GM21423 (cell line): ENCODE results near the gene MAGEB18.

ENCODE experiments used
- ATAC-seq: cut with Tn5 transposase; IDR thresholded peaks from one replicate; pipeline ENCODE4 v1.9.1; 2021; ENCODE audit warnings: mild to moderate bottlenecking, moderate library complexity; ENCODE audit not compliant: unreplicated experiment

Gene MAGEB18

DNA sequence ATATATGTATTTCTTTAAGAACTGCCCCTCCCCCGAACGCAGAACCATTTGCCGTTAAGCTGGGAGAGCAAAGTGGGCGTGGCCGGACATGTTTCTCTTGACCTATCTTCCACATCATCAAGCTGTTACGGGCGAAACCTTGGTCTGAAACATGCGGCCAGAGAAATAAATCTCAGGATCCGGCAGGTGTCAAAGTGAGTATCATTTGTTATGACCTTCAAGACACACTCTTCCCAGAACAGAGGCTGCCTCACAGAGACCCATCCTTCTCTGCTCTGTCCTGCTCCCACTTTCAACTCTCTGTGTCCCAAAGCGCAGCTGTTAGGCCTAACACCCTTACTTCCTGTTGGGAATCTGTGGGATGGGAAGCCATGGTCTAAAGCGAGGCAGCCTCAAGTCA lies at the start of gene MAGEB18:
Gene MAGEB18 (plus strand): TSS at position 70 of the 400 bp plus-strand sequence. CDS start 643 bp downstream, outside the sequence.
- ATAC-seq = no peak

DNA sequence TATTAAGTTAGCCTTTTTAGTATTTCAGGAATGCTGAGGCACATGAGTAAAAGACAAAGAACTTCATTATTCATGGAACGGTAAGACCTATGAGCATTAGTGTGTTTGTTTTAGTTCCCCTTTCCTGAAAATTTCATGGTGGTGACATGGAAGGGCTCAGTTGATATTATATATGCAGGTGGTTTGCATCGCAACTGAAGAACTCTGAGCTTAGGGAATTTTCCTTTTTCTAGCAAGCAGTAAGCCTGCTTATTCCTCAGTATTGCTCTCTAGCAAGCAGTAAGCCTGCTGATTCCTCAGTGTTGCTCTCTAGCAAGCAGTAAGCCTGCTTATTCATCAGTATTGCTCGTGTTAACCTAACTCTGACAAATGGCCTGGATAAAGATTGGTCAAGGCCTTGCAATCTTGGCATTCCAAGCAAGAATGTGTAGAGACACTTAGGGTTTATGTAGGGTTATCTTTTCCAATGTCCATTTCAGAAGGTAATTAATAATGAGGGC lies 37.7 kb upstream of the MAGEB18 start:
- no peak for ATAC-seq

DNA sequence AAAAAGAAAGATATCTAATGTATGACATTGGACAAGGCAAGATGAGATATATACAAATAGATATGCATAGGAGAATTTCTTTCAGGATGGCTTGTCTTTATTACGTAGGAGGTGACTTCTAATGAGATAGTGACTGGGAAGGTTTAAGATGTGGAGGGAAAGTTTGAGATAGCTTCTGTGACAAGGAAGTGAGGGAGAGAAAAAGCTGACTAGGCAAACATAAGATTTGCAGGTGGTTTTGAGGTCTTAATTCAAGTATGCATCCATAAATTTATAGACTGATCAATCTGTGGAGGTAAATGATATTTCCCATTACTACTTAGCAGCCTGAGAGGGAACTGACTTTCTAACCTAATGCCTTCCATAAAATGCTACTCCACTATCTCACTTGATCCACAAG lies 29.0 kb upstream of the MAGEB18 start:
- no peak for ATAC-seq

DNA sequence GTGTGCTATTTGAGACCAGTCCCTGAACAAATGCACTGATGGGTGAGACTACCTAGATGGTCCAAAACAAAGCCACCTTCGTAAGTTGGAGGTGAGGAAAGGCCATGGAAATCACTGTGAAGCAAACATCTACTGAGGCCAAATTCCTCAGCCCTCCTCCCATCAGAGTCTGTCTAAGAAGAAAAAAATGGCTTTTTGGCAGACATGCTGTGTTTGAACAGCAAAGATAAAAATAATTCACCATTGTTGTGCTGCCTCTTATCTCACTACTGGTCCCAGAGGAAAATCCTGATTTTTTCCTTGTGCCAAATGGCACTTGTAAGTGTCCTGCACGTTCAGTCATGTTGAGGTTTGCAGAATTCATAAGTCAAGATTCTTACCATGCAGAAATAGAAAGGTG lies 7.9 kb downstream of the MAGEB18 start:
- no peak for ATAC-seq

DNA sequence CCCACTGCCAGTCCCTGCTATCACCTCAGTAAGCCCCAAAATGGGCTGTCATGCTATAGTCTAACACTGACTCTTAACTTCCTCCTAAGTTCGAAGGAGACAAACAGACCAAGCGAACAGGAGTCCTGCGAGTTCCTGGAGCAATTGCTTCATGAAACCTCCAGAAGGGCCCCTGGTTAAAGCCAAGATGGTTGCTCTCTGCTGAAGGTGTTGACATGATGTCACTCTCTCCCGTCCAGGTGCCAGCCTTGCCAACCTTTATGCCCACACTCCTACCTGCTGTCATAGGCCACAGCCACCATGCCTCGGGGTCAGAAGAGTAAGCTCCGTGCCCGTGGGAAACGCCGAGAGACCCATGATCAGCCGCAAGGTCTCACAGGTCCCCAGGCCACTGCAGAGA lies 22.2 kb downstream of the MAGEB18 start, which contains the start of gene MAGEB6B:
Gene MAGEB6B (plus strand): TSS at position 301 of the 400 bp plus-strand sequence. CDS start 0 bp downstream, at position 301.
- no peak for ATAC-seq
